A549 (cell line): ENCODE results near the gene ZNF521. TPM values are rescaled to one million over a fixed set of nuclear protein-coding genes. Genes with fewer than 3 reads are reported as not detected.

Source experiments
- ATAC-seq, 2 experiments: fragments of 200-7000 bp in 1 of 2; fragments of >200 bp in 1 of 2; cut with Nextera tagmentation in 1 of 2; cut with Tn5 transposase in 1 of 2; 3 replicates each; pipeline versions ENCODE4 v1.8.0 to v1.9.1; 2018 to 2020; ENCODE audit warnings: mild to moderate bottlenecking in 1 of 2, moderate library complexity in 1 of 2
- CTCF ChIA-PET: fragments of 300-600 bp; sonication (Branson Sonifier 250); formaldehyde crosslinking; extraction: SDS; loops from one replicate; lab custom pipeline; 2021; ENCODE audit warnings: antibody characterized with exemption, inconsistent platforms; lab: Yijun Ruan, JAX
- POLR2A ChIA-PET: fragments of 350-600 bp; formaldehyde crosslinking; extraction: SDS; loops from one replicate; lab custom pipeline; 2021; ENCODE audit warnings: antibody characterized with exemption, inconsistent platforms; lab: Yijun Ruan, JAX
- DNase-seq, 2 experiments: peaks; one replicate each; pipeline versions ENCODE4 v3.0.0 to v3.0.0-alpha.2; 2011 to 2016; ENCODE audit warnings: low read depth in 1 of 2, low spot score in 1 of 2
- FAIRE-seq: peaks from 2 replicates; lab custom pipeline; 2011; peaks lifted over from hg19 to GRCh38; lab: Jason Lieb, UNC
- H3K27ac ChIP-seq, 2 experiments: fragments of >200 bp; sonication (Bioruptor Twin); formaldehyde crosslinking; 3 replicates each; pipeline ENCODE4 v1.5.1; 2016 to 2017
- H3K4me1 ChIP-seq: fragments of >200 bp; sonication (Bioruptor Twin); formaldehyde crosslinking; 3 replicates; pipeline ENCODE4 v1.6.1; 2016
- H3K4me2 ChIP-seq: fragments of >200 bp; sonication (Bioruptor Twin); formaldehyde crosslinking; 3 replicates; pipeline ENCODE4 v1.6.1; 2016
- H3K4me3 ChIP-seq: fragments of >200 bp; sonication (Bioruptor Twin); formaldehyde crosslinking; 3 replicates; pipeline ENCODE4 v1.5.1; 2016
- H3K9me3 ChIP-seq: fragments of >200 bp; sonication (Bioruptor Twin); formaldehyde crosslinking; 3 replicates; pipeline ENCODE4 v1.6.1; 2016
- BCL3 ChIP-seq: fragments of >200 bp; sonication (Bioruptor Twin); formaldehyde crosslinking; IDR thresholded peaks from 3 replicates; pipeline ENCODE4 v1.6.1; 2016
- CBX2 ChIP-seq: fragments of 200-600 bp; sonication (generic); IDR thresholded peaks from 2 replicates; pipeline ENCODE4 v1.6.1; 2016; ENCODE audit warnings: low read depth, mild to moderate bottlenecking, borderline replicate concordance
- CHD2 ChIP-seq: fragments of 150-350 bp; IDR thresholded peaks from 2 replicates; pipeline ENCODE4 v1.6.1; 2014; ENCODE audit warnings: low read length; ENCODE audit not compliant: partially characterized antibody
- ELK1 ChIP-seq: fragments of 150-350 bp; IDR thresholded peaks from 2 replicates; pipeline ENCODE4 v1.6.1; 2014; ENCODE audit warnings: low read depth, mild to moderate bottlenecking, low read length
- EP300 ChIP-seq, 2 experiments: fragments of >200 bp; sonication (Bioruptor Twin); formaldehyde crosslinking; IDR thresholded peaks; 2 replicates in 1 of 2; 3 replicates in 1 of 2; pipeline ENCODE4 v1.6.1; 2016 to 2017
- ESRRA ChIP-seq: fragments of 150-350 bp; IDR thresholded peaks from 2 replicates; pipeline ENCODE4 v1.6.1; 2014; ENCODE audit warnings: mild to moderate bottlenecking, low read length, borderline replicate concordance
- FOXS1 ChIP-seq: fragments of 250-450 bp; sonication (Bioruptor Pico); IDR thresholded peaks from 2 replicates; pipeline ENCODE4 v1.5.0; 2020; ENCODE audit warnings: mild to moderate bottlenecking, moderate library complexity
- HDAC2 ChIP-seq: fragments of 200-600 bp; sonication (generic); IDR thresholded peaks from 2 replicates; pipeline ENCODE4 v1.6.1; 2016
- HOXA7 ChIP-seq: fragments of 250-450 bp; sonication (Bioruptor Pico); IDR thresholded peaks from 2 replicates; pipeline ENCODE4 v1.5.0; 2020; ENCODE audit warnings: mild to moderate bottlenecking, moderate library complexity
- HOXB13 ChIP-seq: fragments of 250-450 bp; sonication (Bioruptor Pico); IDR thresholded peaks from 2 replicates; pipeline ENCODE4 v1.5.0; 2020; ENCODE audit warnings: low read depth, mild to moderate bottlenecking, moderate library complexity
- MAZ ChIP-seq: fragments of 150-350 bp; IDR thresholded peaks from 2 replicates; pipeline ENCODE4 v1.6.1; 2014; ENCODE audit warnings: antibody characterized with exemption, low read depth, low read length, borderline replicate concordance
- PHF8 ChIP-seq: fragments of 200-600 bp; sonication (generic); IDR thresholded peaks from 2 replicates; pipeline ENCODE4 v1.6.1; 2016; ENCODE audit warnings: low read depth, mild to moderate bottlenecking, antibody characterized with exemption, moderate library complexity, borderline replicate concordance
- POLR2AphosphoS2 ChIP-seq: conservative IDR thresholded peaks from 2 replicates; pipeline ENCODE4 v1.6.1; 2012; ENCODE audit warnings: low read length, improper control_type of control experiment, inconsistent platforms
- RAD21 ChIP-seq, 2 experiments: fragments of >200 bp in 1 of 2; sonication (Bioruptor Twin) in 1 of 2; formaldehyde crosslinking in 1 of 2; IDR thresholded peaks in 1 of 2; conservative IDR thresholded peaks in 1 of 2; 2 replicates in 1 of 2; 3 replicates in 1 of 2; pipeline ENCODE4 v1.6.1; 2012 to 2018; ENCODE audit warnings: inconsistent platforms in 1 of 2
- RARB ChIP-seq: fragments of 250-450 bp; sonication (Bioruptor Pico); IDR thresholded peaks from 2 replicates; pipeline ENCODE4 v1.8.0; 2021; ENCODE audit warnings: mild to moderate bottlenecking, moderate library complexity
- RNF2 ChIP-seq: fragments of 200-600 bp; sonication (generic); IDR thresholded peaks from 2 replicates; pipeline ENCODE4 v1.6.1; 2016; ENCODE audit warnings: low read depth, mild to moderate bottlenecking, antibody characterized with exemption, moderate library complexity, borderline replicate concordance
- SMC3 ChIP-seq: fragments of >200 bp; sonication (Bioruptor Twin); formaldehyde crosslinking; IDR thresholded peaks from 3 replicates; pipeline ENCODE4 v1.6.1; 2018; ENCODE audit warnings: inconsistent platforms
- TP53 ChIP-seq: fragments of 250-450 bp; sonication (Bioruptor Pico); IDR thresholded peaks from 2 replicates; pipeline ENCODE4 v1.5.0; 2021; ENCODE audit warnings: mild to moderate bottlenecking, moderate library complexity
- ZC3H11A ChIP-seq: fragments of 450-650 bp; IDR thresholded peaks from 2 replicates; pipeline ENCODE4 v1.6.1; 2014; ENCODE audit warnings: antibody characterized with exemption, mild to moderate bottlenecking
- ZFP36 ChIP-seq: fragments of 450-650 bp; IDR thresholded peaks from 2 replicates; pipeline ENCODE4 v1.6.1; 2014; ENCODE audit warnings: borderline replicate concordance; ENCODE audit not compliant: partially characterized antibody
- ZNF302 ChIP-seq: fragments of 250-450 bp; sonication (Bioruptor Pico); IDR thresholded peaks from 2 replicates; pipeline ENCODE4 v1.9.0; 2021; ENCODE audit warnings: inconsistent platforms, mild to moderate bottlenecking, moderate library complexity
- WGBS: methylation state at CpG from one replicate; pipeline ENCODE4 v1.1.6; 2017; ENCODE audit errors: missing lambda C conversion rate; 5-methylcytosine and 5-hydroxymethylcytosine counted together
- polyA plus RNA-seq, 4 experiments: library from polyadenylated mRNA; depleted of rRNA in 3 of 4; stranded (reverse); fragments of >200 nt; fragmentation: RNase III in 1 of 4; extraction: RNeasy Plus Mini Kit Qiagen cat#74134 plus additional on column Dnase treatment in 1 of 4; gene quantifications; 2 replicates in 3 of 4; 3 replicates in 1 of 4; pipeline ENCODE4 v1.2.3, GENCODE V29; 2011 to 2017

The ZNF521 gene
- polyA plus RNA-seq, 2 of the 4 experiments (the other 2 are of a cell fraction), result not detected

- ATAC-seq (no peak), DNase-seq (no peak), FAIRE-seq (no peak)
- 16% methylated on average over 3 of the region's 3 CpGs for WGBS
- ChIA-PET POLR2A (no interaction called here), CTCF (no interaction called here)
- TF ChIP-seq CHD2 (no peak), ZC3H11A (no peak), RARB (no peak), POLR2AphosphoS2 (no peak), SMC3 (no peak), MAZ (no peak), BCL3 (no peak), ESRRA (no peak)
- Histone ChIP-seq H3K4me3 (no peak overlapping the region), H3K4me1 (no peaks in the 10 kb centered on the region), H3K27ac (no peak overlapping the region), H3K9me3 (no peaks in the 10 kb centered on the region), H3K4me2 (no peak overlapping the region)
Measured at GRCh38 chr18:25097569-25098056, 254.4 kb downstream of the ZNF521 start.

- WGBS, result 0% methylated on average over 6 of the region's 6 CpGs
- TF ChIP-seq HOXB13 (CRISPR knock-in tag), result no peak
- no peak for TF ChIP-seq POLR2AphosphoS2
- FAIRE-seq (no peak), ATAC-seq (no peak), DNase-seq (no peak)
- H3K9me3 ChIP-seq, result no peaks in the 10 kb centered on the region
- ChIA-PET POLR2A (no interaction called here), CTCF (no interaction called here)
- no peak overlapping the region for H3K4me3 ChIP-seq
- H3K4me2 ChIP-seq, result no peak overlapping the region
- H3K27ac ChIP-seq, result no peak overlapping the region
- H3K4me1 ChIP-seq, result no peaks in the 10 kb centered on the region
Measured at GRCh38 chr18:25097057-25097456, 254.9 kb downstream of the ZNF521 start.

GRCh38 chr18:25093141-25093540 is 258.8 kb downstream of the ZNF521 start:
- TF ChIP-seq POLR2AphosphoS2 (no peak), RNF2 (no peak), CBX2 (no peak), EP300 (IDR thresholded peaks at IDR 0.05) (no peak), RAD21 (conservative IDR thresholded peaks at IDR 0.05 in 1 of 2, IDR thresholded peaks at IDR 0.05 in 1 of 2) (no peak), ELK1 (no peak), ZNF302 (CRISPR knock-in tag) (no peak), ZFP36 (no peak), SMC3 (no peak), FOXS1 (CRISPR knock-in tag) (no peak), TP53 (CRISPR knock-in tag) (no peak), HDAC2 (no peak), HOXA7 (no peak), PHF8 (no peak)
- ChIA-PET CTCF (no interaction called here), POLR2A (no interaction called here)
- Histone ChIP-seq H3K4me2 (no peak overlapping the region), H3K9me3 (no peaks in the 10 kb centered on the region), H3K4me3 (no peak overlapping the region), H3K4me1 (no peaks in the 10 kb centered on the region), H3K27ac (no peak overlapping the region)
- DNase-seq (no peak), ATAC-seq (no peak), FAIRE-seq (no peak)
- 5% methylated on average over 3 of the region's 3 CpGs for WGBS
